ENCODE measurements around the gene ZFC3H1. TPM values are rescaled to one million over a fixed set of nuclear protein-coding genes. Genes with fewer than 3 reads are reported as not detected.

The ZFC3H1 gene
- total RNA-seq, 1 experiment from 2014 or later = 37.1 TPM

DNA sequence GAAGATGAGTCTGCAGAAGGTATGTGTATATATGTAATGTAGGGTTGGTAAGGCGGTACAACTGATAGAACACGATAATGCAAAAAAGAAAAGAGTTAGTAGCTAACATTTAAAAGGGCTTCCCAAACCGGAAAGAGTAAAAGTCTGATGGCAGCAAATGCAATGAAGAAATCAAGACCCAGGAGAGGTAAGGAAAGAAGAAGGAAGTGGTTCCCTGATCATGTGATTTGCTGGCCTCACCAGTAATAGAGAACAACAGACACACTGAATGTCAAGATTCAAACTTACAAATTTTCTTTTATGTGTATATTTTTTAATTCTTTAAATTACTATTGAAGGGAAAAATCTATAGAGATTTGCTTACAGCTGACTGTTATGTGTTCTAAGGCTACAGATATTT is 18.4 kb downstream of the ZFC3H1 start:
- no peak for ATAC-seq
- Histone ChIP-seq H4K20me1 (ENCODE audit: insufficient read depth) (no peaks in the 10 kb centered on the region), H3K9ac (ENCODE audit: low read length) (no peak overlapping the region), H3K4me3 (replicated peaks in 1 of 2; ENCODE audit: low read depth in 1 of 2, low read length in 2 of 2) (no peak overlapping the region), H3K9me3 (ENCODE audit: control insufficient read depth in 1 of 2, insufficient read depth in 1 of 2, low read depth in 1 of 2, low read length in 2 of 2) (no peaks in the 10 kb centered on the region), H3K4me2 (ENCODE audit: low read length) (no peak overlapping the region), H3K9me2 (ENCODE audit: insufficient read depth) (no peaks in the 10 kb centered on the region), H3K4me1 (ENCODE audit: control insufficient read depth in 1 of 2, insufficient read depth in 2 of 2, low read length in 2 of 2) (peaks cover 0 to 3% of the 10 kb centered on the region in 2 experiments; a peak in 1 of 4 replicates), H2AFZ (ENCODE audit: low read depth, low read length, poor library complexity, severe bottlenecking) (no peak overlapping the region), H3K36me3 (ENCODE audit: control insufficient read depth in 1 of 2, insufficient read depth in 2 of 2, low read length in 2 of 2) (peaks cover 35 to 48% of the 10 kb centered on the region in 2 experiments), H3K27ac (ENCODE audit: low read depth, low read length) (no peak overlapping the region), H3K79me2 (ENCODE audit: insufficient read depth, low read length) (peaks cover 85% of the 10 kb centered on the region), H3K27me3 (ENCODE audit: insufficient read depth, low read length) (no peaks in the 10 kb centered on the region)
- POLR2A ChIA-PET = interaction anchor here (1.0 kb wide), 1 partner anchor 19 kb away, joined by 3 read pairs; the partner anchor contains the start of genes THAP2 and ZFC3H1
- intact Hi-C loops (cut with micrococcal nuclease) = no loop called here
- no TSS peak for BruUV-seq (replicated peaks)
- DNase-seq (ENCODE audit: low read depth, low spot score) = no peak
- CTCF ChIA-PET = interaction anchor here (0.7 to 1.1 kb wide), 2 partner anchors 9 to 102 kb away, joined by 3 to 4 read pairs; no protein-coding TSS in a partner anchor
- RAD21 ChIA-PET (ENCODE audit: low non-redundant PET in 1 of 2, low total read pairs in 2 of 2, uncharacterized antibody in 2 of 2, unreplicated experiment in 2 of 2) = no interaction called here
- TF ChIP-seq ZNF274 (IDR thresholded peaks at IDR 0.05; ENCODE audit: low read depth, low read length) = no peak
- TF ChIP-seq, protein P1, sequence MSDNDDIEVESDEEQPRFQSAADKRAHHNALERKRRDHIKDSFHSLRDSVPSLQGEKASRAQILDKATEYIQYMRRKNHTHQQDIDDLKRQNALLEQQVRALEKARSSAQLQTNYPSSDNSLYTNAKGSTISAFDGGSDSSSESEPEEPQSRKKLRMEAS (IDR thresholded peaks at IDR 0.05) = no peak
- TF ChIP-seq, protein P2, sequence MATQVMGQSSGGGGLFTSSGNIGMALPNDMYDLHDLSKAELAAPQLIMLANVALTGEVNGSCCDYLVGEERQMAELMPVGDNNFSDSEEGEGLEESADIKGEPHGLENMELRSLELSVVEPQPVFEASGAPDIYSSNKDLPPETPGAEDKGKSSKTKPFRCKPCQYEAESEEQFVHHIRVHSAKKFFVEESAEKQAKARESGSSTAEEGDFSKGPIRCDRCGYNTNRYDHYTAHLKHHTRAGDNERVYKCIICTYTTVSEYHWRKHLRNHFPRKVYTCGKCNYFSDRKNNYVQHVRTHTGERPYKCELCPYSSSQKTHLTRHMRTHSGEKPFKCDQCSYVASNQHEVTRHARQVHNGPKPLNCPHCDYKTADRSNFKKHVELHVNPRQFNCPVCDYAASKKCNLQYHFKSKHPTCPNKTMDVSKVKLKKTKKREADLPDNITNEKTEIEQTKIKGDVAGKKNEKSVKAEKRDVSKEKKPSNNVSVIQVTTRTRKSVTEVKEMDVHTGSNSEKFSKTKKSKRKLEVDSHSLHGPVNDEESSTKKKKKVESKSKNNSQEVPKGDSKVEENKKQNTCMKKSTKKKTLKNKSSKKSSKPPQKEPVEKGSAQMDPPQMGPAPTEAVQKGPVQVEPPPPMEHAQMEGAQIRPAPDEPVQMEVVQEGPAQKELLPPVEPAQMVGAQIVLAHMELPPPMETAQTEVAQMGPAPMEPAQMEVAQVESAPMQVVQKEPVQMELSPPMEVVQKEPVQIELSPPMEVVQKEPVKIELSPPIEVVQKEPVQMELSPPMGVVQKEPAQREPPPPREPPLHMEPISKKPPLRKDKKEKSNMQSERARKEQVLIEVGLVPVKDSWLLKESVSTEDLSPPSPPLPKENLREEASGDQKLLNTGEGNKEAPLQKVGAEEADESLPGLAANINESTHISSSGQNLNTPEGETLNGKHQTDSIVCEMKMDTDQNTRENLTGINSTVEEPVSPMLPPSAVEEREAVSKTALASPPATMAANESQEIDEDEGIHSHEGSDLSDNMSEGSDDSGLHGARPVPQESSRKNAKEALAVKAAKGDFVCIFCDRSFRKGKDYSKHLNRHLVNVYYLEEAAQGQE (IDR thresholded peaks at IDR 0.05; ENCODE audit: low read depth) = no peak
- TF ChIP-seq, protein P3, sequence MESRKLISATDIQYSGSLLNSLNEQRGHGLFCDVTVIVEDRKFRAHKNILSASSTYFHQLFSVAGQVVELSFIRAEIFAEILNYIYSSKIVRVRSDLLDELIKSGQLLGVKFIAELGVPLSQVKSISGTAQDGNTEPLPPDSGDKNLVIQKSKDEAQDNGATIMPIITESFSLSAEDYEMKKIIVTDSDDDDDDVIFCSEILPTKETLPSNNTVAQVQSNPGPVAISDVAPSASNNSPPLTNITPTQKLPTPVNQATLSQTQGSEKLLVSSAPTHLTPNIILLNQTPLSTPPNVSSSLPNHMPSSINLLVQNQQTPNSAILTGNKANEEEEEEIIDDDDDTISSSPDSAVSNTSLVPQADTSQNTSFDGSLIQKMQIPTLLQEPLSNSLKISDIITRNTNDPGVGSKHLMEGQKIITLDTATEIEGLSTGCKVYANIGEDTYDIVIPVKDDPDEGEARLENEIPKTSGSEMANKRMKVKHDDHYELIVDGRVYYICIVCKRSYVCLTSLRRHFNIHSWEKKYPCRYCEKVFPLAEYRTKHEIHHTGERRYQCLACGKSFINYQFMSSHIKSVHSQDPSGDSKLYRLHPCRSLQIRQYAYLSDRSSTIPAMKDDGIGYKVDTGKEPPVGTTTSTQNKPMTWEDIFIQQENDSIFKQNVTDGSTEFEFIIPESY (IDR thresholded peaks at IDR 0.05; ENCODE audit: extremely low read depth, insufficient replicate concordance, low read length) = no peak
- no peak for TF ChIP-seq EGR1 (IDR thresholded peaks at IDR 0.05; ENCODE audit: low read depth)
- TF ChIP-seq RAD21 (IDR thresholded peaks at IDR 0.05; ENCODE audit: low read depth) = no peak
- TF ChIP-seq CBX3 (IDR thresholded peaks at IDR 0.05; ENCODE audit: low read depth) = no peak

Data from HCT116 (cell line).